Keratinocyte (primary cell): ENCODE data around the gene KSR1. TPM values are rescaled to one million over a fixed set of nuclear protein-coding genes. Genes with fewer than 3 reads are reported as not detected.

Experiments used
- DNase-seq: peaks from one replicate; pipeline ENCODE4 v3.0.0-alpha.2; 2011; ENCODE audit warnings: low read depth, missing footprints, low spot score
- FAIRE-seq: peaks from 2 replicates; lab custom pipeline; 2011; peaks lifted over from hg19 to GRCh38; lab: Jason Lieb, UNC
- H2AFZ ChIP-seq: 2 replicates; pipeline ENCODE4 v1.6.0; 2012; ENCODE audit warnings: low read length, control low read depth, inconsistent platforms; ENCODE audit not compliant: control insufficient read depth
- H3K27ac ChIP-seq: 2 replicates; pipeline ENCODE4 v1.5.1; 2011; ENCODE audit warnings: low read length; ENCODE audit not compliant: control insufficient read depth, insufficient read depth
- H3K27me3 ChIP-seq: 3 replicates; pipeline ENCODE4 v1.6.0; 2011; ENCODE audit warnings: low read length; ENCODE audit not compliant: control insufficient read depth, insufficient read depth; ENCODE audit errors: extremely low read depth
- H3K36me3 ChIP-seq, 2 experiments: 2 replicates in 1 of 2; 3 replicates in 1 of 2; pipeline ENCODE4 v1.5.1; 2011; ENCODE audit warnings: low read length in 2 of 2, mild to moderate bottlenecking in 1 of 2; ENCODE audit not compliant: control insufficient read depth in 2 of 2, insufficient read depth in 2 of 2; ENCODE audit errors: extremely low read depth in 1 of 2
- H3K4me1 ChIP-seq: 3 replicates; pipeline ENCODE4 v1.5.1; 2011; ENCODE audit warnings: low read length; ENCODE audit not compliant: control insufficient read depth, insufficient read depth; ENCODE audit errors: extremely low read depth
- H3K4me2 ChIP-seq: 3 replicates; pipeline ENCODE4 v1.6.0; 2011; ENCODE audit warnings: low read depth, low read length; ENCODE audit not compliant: control insufficient read depth, insufficient read depth; ENCODE audit errors: extremely low read depth
- H3K4me3 ChIP-seq, 3 experiments: fragments of 200-600 bp in 1 of 3; sonication (generic) in 1 of 3; 2 replicates in 2 of 3; 3 replicates in 1 of 3; pipeline ENCODE4 v1.5.1; 2011 to 2016; ENCODE audit warnings: low read length in 3 of 3, mild to moderate bottlenecking in 3 of 3, control low read depth in 2 of 3, inconsistent platforms in 1 of 3, low read depth in 1 of 3, mixed read lengths in 1 of 3, mixed run types in 1 of 3, moderate library complexity in 1 of 3; ENCODE audit not compliant: control insufficient read depth in 2 of 3, insufficient read depth in 2 of 3; ENCODE audit errors: extremely low read depth in 1 of 3
- H3K79me2 ChIP-seq: 2 replicates; pipeline ENCODE4 v1.6.0; 2012; ENCODE audit warnings: low read length; ENCODE audit not compliant: control insufficient read depth, insufficient read depth
- H3K9ac ChIP-seq: 3 replicates; pipeline ENCODE4 v1.6.0; 2011; ENCODE audit warnings: low read length; ENCODE audit not compliant: control insufficient read depth, insufficient read depth; ENCODE audit errors: extremely low read depth
- H3K9me1 ChIP-seq: 3 replicates; pipeline ENCODE4 v1.6.0; 2011; ENCODE audit warnings: low read length; ENCODE audit not compliant: control insufficient read depth, insufficient read depth; ENCODE audit errors: extremely low read depth
- H3K9me3 ChIP-seq: 2 replicates; pipeline ENCODE4 v1.5.1; 2012; ENCODE audit warnings: low read depth, low read length; ENCODE audit not compliant: control insufficient read depth
- H4K20me1 ChIP-seq: 3 replicates; pipeline ENCODE4 v1.6.0; 2011; ENCODE audit warnings: low read length; ENCODE audit not compliant: control insufficient read depth, insufficient read depth; ENCODE audit errors: extremely low read depth
- CTCF ChIP-seq, 3 experiments: IDR thresholded peaks in 1 of 3; conservative IDR thresholded peaks in 1 of 3; optimal IDR thresholded peaks in 1 of 3; 2 replicates in 2 of 3; 3 replicates in 1 of 3; pipeline versions ENCODE3 to v1.5.1; 2011; ENCODE audit warnings: low read length in 3 of 3, mild to moderate bottlenecking in 3 of 3, moderate library complexity in 2 of 3, control low read depth in 1 of 3, inconsistent platforms in 1 of 3; ENCODE audit not compliant: insufficient read depth in 2 of 3; ENCODE audit errors: extremely low read depth in 1 of 3
- EZH2 ChIP-seq: IDR thresholded peaks from one replicate; pipeline ENCODE4 v1.6.1; 2012; ENCODE audit warnings: inconsistent platforms, mild to moderate bottlenecking, low read length, moderate library complexity
- dilution Hi-C: fragments of 300-500 bp; cut with MboI; formaldehyde crosslinking; loops from one replicate; pipeline ENCODE4 v1.7.0; 2020; ENCODE audit warnings: low sequenced_read_pairs; ENCODE audit not compliant: extremely low pct_ligation_motif_present
- polyA plus RNA-seq, 5 experiments: library from polyadenylated mRNA; depleted of rRNA in 3 of 5; stranded (reverse) in 3 of 5; stranded (forward) in 1 of 5; unstranded in 1 of 5; fragments of >200 nt; gene quantifications; 1 replicate in 1 of 5; 2 replicates in 3 of 5; 3 replicates in 1 of 5; pipeline versions ENCODE4 v1.2.1 to v1.2.3, GENCODE V29; 2011 to 2012; ENCODE audit warnings: missing spikeins in 2 of 5, low read depth in 1 of 5, low replicate concordance in 1 of 5

The KSR1 gene
- polyA plus RNA-seq, 1 donor (not counting 4 experiments of a cell fraction or from before 2014, with no cell fraction given): 1.3 TPM

- Histone ChIP-seq H3K4me3 (no peak overlapping the region), H3K4me2 (no peak overlapping the region), H3K79me2 (no peaks in the 10 kb centered on the region), H3K4me1 (no peaks in the 10 kb centered on the region), H3K9ac (no peak overlapping the region), H3K9me1 (no peaks in the 10 kb centered on the region), H3K27ac (no peak overlapping the region), H3K36me3 (no peaks in the 10 kb centered on the region), H4K20me1 (no peaks in the 10 kb centered on the region), H3K9me3 (no peaks in the 10 kb centered on the region), H2AFZ (no peak overlapping the region), H3K27me3 (no peaks in the 10 kb centered on the region)
- TF ChIP-seq CTCF (optimal IDR thresholded peaks at IDR 0.05 in 1 of 3, IDR thresholded peaks at IDR 0.05 in 1 of 3, conservative IDR thresholded peaks at IDR 0.05 in 1 of 3; ENCODE audit: extremely low read depth in 1 of 3, insufficient read depth in 2 of 3, low read length in 3 of 3): no peak
- TF ChIP-seq EZH2: no peak
- DNase-seq: no peak
- FAIRE-seq: no peak
- dilution Hi-C loops: no loop called here
Observed at GRCh38 chr17:27668488-27668823, 212.2 kb downstream of the KSR1 start.

DNA sequence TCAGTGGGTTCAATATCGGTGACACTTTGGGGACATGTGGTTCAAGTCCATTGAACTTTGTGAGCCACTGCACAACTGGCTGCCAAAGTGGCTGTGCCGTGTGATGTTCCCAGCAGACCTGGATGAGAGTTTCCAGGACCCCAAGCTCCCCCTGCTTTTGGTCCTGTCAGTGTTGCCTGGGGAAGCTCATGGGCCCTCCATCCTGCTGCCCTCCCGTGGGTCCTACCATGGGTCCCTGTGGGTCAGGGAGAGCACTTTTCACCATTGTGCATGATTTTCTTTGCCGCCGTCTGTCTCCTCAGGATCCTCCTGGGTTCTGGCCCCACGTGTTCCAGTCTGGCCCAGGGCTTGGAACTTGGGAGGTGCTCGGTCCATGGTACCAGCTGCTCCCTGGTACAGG lies 212.9 kb downstream of the KSR1 start:
- H3K4me1 ChIP-seq: no peaks in the 10 kb centered on the region
- FAIRE-seq (no peak), DNase-seq (no peak)
- H3K36me3 ChIP-seq: no peaks in the 10 kb centered on the region
- H3K79me2 ChIP-seq: no peaks in the 10 kb centered on the region
- no peak overlapping the region for H3K4me3 ChIP-seq
- no peaks in the 10 kb centered on the region for H3K9me3 ChIP-seq
- no peak overlapping the region for H2AFZ ChIP-seq
- H3K9me1 ChIP-seq: no peaks in the 10 kb centered on the region
- dilution Hi-C loops: no loop called here
- H3K27ac ChIP-seq: no peak overlapping the region
- H3K27me3 ChIP-seq: no peaks in the 10 kb centered on the region
- no peaks in the 10 kb centered on the region for H4K20me1 ChIP-seq
- no peak overlapping the region for H3K4me2 ChIP-seq
- TF ChIP-seq EZH2: no peak
- no peak for TF ChIP-seq CTCF (optimal IDR thresholded peaks at IDR 0.05 in 1 of 3, IDR thresholded peaks at IDR 0.05 in 1 of 3, conservative IDR thresholded peaks at IDR 0.05 in 1 of 3; ENCODE audit: extremely low read depth in 1 of 3, insufficient read depth in 2 of 3, low read length in 3 of 3)
- H3K9ac ChIP-seq: no peak overlapping the region
